ACHN (cell line): Measurements from ENCODE around the gene PHLPP1.
"Not testable (repeated sequence)": the region's sequence is repeated elsewhere in the genome, so short reads cannot be mapped to it uniquely, and the experiment has no call there.

ENCODE experiments used
- DNase-seq: peaks from one replicate; pipeline ENCODE4 v3.0.0-alpha.2; 2015
- in situ Hi-C: cut with HindIII; loops from 2 replicates; pipeline ENCODE4 v1.10.0; 2017; ENCODE audit warnings: low sequenced_read_pairs, low pct_ligation_motif_present, low pct_unique_long_range_greater_than_20kb

PHLPP1 gene

GRCh38 chr18:62715436-62715758, at the start of gene PHLPP1:
PHLPP1 (plus strand) TSS chr18:62715541; CDS start chr18:62715684, 143 bp downstream.
- in situ Hi-C loops: no loop called here
- DNase-seq: no peak

- in situ Hi-C loops: no loop called here
- no peak for DNase-seq
Observed at GRCh38 chr18:62669225-62669624, 46.1 kb upstream of the PHLPP1 start.

GRCh38 chr18:62670573-62670972, 44.8 kb upstream of the PHLPP1 start:
- in situ Hi-C loops: no loop called here
- no peak for DNase-seq

- in situ Hi-C loops: no loop called here
- DNase-seq: no peak
Observed at GRCh38 chr18:62672600-62672999, 42.7 kb upstream of the PHLPP1 start.

- in situ Hi-C loops: no loop called here
- no peak for DNase-seq
Observed at GRCh38 chr18:62678847-62679485, 36.4 kb upstream of the PHLPP1 start.

GRCh38 chr18:62682371-62682770, 33.0 kb upstream of the PHLPP1 start:
- no peak for DNase-seq
- in situ Hi-C loops: no loop called here

GRCh38 chr18:62683935-62684334, 31.4 kb upstream of the PHLPP1 start:
- in situ Hi-C loops: no loop called here
- DNase-seq: no peak

- DNase-seq: no peak
- in situ Hi-C loops: no loop called here
Observed at GRCh38 chr18:62688743-62689317, 26.5 kb upstream of the PHLPP1 start.

GRCh38 chr18:62690236-62690815, 25.0 kb upstream of the PHLPP1 start:
- in situ Hi-C loops: no loop called here
- DNase-seq: no peak

GRCh38 chr18:62693659-62694058, 21.7 kb upstream of the PHLPP1 start:
- in situ Hi-C loops: no loop called here
- DNase-seq: no peak

- in situ Hi-C loops: no loop called here
- no peak for DNase-seq
Observed at GRCh38 chr18:62697636-62698035, 17.7 kb upstream of the PHLPP1 start.

GRCh38 chr18:62702259-62702658, 13.1 kb upstream of the PHLPP1 start:
- DNase-seq: no peak
- in situ Hi-C loops: no loop called here

GRCh38 chr18:62706879-62707278, 8.5 kb upstream of the PHLPP1 start:
- in situ Hi-C loops, DNase-seq: not testable (repeated sequence)

GRCh38 chr18:62709908-62710307, 5.4 kb upstream of the PHLPP1 start:
- in situ Hi-C loops: not testable (repeated sequence)

GRCh38 chr18:62710417-62710816, 4.9 kb upstream of the PHLPP1 start:
- DNase-seq: no peak
- in situ Hi-C loops: no loop called here

More at GRCh38 chr18:62709908-62710307, 5.4 kb upstream of the PHLPP1 start:
- DNase-seq: not testable (repeated sequence)

GRCh38 chr18:62711781-62712180, 3.6 kb upstream of the PHLPP1 start:
- in situ Hi-C loops: no loop called here
- DNase-seq: no peak

GRCh38 chr18:62713651-62714247, 1.6 kb upstream of the PHLPP1 start:
- in situ Hi-C loops: no loop called here
- DNase-seq: no peak

GRCh38 chr18:62714671-62715435, 488 bp upstream of the PHLPP1 start:
- in situ Hi-C loops: no loop called here
- DNase-seq: peak; percentile 98
